Suppressor macrophage (primary cell): ENCODE measurements around the gene ULBP1.
A peak's percentile ranks its signal among the peaks of the same experiment; 100 is the strongest.
"Not testable (repeated sequence)": the region's sequence is repeated elsewhere in the genome, so short reads cannot be mapped to it uniquely, and the experiment has no call there.

Experiments used
- DNase-seq, 4 experiments: peaks; one replicate each; pipeline ENCODE4 v3.0.0-alpha.2; 2020 to 2022

The ULBP1 gene

DNA sequence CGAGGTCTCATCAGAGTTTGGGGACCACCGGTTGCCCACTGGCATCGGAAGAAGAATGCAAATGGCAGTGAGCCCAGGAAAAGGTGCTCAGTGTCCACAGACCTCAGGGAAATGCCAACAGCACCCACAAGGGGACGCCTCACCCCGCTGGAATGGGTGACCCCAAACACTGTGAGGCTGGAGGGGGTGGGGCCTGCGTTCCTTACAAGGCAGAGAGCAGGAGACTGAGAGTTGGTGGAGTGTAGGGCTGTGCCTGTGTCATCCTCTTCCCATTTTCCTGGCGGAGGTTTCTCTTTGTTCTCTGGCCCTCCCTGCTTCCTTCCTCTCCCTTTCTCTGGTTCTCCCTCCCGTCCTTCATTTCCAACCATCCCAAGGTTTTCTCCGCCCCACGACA is 9.8 kb upstream of the ULBP1 start:
- DNase-seq: not testable (repeated sequence)

DNA sequence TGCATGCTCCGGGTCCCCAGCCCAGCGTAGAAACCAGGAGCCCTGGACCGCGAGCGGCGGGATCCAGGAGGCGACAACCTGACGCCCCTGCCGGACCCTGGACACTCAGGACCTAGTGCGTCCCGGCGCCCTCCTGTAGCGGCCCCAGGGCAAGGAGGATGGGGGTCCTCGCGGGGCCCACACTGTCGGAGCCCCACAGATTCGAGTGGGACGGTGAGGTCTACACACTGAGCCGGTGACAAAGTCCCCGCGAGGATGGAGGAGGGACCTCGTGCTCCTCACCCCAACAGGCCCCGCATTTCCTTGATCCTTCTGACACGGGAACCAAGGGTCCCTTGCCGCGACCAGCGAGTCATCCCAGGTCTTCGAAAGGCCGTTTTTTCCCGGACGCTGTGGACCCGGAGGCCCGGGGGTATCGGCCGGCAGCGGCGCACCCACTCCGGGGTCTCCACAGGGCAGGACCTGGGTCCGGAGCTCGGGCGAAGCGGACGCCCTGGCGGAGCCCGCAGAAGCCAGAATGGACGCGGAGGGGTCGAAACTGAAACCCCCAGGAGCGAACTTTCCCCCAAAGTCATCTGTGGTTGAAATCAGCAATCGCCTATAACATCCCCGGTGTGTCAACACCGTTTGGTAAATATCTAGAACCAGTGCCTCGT is 9.3 kb upstream of the ULBP1 start:
- DNase-seq: not testable (repeated sequence)

DNA sequence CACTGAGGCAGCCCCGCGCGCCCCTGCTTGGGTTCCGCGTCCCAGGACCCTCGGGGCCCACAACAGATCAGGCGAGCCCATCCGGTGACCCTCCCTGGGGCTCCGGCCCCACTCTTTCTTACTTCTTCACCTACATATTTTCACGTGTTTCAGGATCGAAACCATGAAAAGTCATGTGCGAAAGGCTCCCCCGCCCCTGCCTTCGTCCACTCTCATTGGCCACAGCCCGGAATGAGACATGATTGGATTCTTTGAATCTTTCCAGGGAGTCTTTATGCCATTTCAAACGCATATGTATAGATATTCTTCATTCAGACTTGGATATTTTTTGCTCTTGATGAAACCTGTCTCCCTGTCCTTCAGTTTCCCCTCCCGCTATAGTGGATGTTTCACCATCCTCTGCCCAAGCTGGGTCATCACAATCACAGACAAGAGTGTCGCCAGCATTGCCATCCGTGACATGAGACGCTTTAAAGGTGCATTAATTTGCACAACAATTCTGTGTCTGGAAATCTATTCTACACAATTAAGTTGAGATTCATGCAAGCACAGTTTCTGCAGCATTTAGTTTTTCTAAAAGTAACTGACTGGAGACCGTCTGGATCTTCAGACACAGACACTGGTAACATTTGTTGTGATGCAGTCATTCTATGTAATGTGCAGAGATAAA is 8.6 kb upstream of the ULBP1 start:
- not testable (repeated sequence) for DNase-seq

DNA sequence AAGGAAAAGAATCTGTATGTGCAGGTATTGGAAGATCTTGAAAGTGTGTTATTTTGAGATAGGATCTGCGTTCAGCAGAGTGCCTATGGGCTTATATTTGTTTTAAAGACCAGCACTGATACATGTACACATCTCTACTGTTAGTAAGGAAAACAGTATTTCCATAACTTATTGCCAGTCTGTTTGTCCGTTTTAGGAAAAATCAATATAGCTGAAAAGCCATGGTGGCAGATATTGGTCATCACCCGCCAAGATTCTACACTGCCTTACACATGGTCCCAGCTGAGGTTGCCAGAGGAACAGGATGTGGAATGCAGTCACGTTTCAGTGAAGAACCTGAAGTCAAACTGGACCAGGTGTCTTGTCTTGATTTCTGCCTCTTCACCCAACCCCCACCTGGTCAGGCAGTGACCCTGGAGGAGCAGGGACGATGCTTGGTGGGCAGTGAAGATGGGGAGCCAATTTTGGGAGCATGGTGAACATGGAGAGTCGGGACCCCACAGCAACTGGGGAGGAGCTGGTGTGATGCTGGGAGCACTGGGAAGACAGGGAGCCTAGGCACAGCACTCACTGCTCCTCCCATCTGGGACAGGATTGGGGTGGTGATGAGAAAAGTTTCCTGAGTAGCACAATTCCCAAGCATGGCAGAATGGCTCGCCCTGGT is 8.0 kb upstream of the ULBP1 start:
- not testable (repeated sequence) for DNase-seq

DNA sequence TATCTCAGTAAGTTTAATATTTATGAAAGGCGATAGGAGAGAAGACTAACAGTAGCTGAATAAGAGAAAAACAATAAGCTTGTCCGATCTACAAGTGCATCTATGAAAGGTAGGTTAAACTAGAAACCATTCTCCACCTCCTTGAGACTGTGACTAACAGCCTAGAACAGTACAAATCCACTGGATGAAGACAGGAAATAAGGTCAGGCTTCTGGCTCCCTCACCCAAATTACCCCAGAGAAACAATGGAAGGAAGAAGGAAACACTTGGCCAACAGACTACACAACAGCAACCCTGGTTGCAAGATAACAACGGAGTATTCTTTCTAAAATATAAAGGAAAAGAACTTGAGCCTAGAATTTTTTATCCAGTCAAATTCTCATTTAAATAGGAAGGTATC is 5.6 kb upstream of the ULBP1 start:
- not testable (repeated sequence) for DNase-seq

DNA sequence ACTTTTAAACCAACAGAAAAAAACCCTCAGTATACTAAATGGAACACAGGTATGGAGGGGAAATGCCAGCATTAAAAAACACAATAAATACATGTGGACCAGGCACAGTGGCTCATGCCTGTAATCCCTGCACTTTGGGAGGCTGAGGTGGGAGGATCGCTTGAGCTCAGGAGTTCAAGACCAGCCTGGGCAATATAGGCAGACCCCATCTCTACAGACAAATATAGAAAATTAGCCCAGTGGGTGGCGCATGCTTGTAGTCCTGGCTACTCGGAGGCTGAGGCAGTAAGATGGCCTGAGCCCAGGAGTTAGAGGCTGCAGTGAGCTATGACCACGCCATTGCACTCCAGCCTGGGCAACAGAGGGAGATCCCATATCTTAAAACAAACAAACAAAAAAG is 3.9 kb upstream of the ULBP1 start:
- not testable (repeated sequence) for DNase-seq

DNA sequence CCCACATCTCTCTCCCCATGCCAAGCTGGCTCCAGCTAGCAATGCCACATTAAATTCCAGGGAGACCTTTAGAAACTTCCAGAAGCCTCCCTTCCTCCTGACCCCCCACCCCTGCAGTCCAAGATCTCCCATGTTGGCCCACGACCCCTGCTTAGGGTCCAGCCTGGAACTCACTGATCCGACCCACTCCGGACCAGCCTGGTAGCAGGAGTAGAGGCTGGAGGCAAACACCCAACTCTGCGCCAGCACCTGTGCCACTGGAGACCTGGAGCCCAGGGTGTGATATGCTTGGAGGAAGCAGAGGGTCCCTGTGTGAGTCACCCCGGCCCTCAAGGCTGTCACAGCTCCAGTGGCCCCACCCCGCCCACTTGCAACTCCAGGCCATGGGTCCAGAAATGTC is 3.3 kb upstream of the ULBP1 start:
- DNase-seq: no peak

DNA sequence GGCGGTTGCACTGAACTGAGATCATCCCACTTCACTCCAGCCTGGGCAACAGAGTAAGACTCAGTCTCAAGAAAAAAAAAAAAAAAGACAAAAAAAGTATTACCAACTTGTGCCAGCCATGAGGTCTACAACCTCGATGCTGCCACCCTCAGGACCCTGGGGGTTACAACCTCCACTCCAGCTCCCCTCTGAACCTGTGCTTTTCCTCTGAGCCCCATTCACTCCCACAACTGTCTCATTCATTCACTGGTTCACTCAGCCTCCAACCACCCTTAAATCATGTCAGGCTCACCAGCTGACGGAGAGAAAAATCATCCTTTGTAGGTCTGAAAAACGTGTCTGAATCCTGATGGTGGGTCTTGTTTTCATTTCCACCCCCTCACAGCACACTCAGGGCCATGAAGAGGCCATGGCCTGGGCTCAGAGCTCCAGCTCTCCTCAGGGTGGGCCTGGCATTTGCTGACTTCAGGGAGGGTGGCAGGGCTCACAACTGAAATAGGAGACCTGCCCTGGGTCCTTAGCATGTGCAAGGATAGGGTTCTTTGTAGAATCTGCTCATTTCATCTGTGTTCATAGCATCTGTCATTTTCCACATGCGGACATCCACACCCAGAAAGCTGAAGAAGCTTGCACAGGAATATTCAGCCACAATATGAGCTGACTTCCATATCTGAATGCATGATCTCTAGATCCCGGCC is 1.9 kb upstream of the ULBP1 start:
- peak in 2 of 4 experiments; percentile 15 to 22 for DNase-seq

DNA sequence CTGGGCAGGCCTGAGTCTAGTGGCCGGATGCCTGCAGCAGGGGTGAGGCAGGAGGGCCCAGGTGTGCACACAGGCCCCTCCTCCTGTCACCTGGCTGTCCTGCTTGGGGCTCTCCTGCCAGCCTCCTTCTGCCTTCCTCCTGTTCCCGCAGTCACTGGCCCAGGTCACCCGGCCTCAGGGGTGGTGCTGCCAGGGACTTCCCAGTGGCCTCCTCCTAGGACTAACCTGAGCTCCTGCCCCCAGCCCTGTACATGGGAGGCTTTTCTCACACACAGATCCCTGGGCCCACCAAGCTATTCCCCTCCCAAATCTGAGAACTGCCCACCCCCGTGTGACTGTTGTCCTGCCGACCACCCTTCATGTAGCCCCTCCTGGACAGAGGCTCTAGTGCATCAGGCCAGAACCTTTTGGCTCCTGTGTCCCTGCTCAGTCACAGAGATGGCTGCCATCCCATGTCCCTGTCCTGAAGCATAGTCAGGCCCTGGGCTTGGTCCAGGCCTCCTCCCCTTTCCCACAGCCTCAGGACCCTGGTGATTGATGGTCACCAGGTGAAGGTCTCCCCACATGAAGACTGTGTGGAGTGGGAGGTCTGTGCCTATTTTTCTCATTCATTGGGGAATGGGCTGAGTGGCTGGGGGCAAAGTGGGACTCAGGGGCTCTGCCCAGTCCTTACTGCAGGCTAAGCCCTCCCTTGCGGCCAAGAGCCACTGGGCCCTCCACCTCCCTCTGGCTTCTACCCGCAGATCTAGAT is 1.1 kb upstream of the ULBP1 start:
- DNase-seq: no peak

DNA sequence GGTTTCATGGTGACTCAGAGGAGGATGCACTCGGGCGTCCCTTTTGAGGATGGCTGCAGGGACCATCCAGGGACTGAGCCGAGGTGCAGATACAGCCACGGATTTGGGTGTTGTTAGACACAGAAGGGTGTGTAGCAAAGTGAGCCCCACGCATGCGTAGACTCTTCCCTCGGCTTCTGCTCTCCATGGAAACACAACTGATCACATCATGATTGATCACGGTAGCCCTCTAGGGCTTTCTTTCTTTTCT is 606 bp upstream of the ULBP1 start:
- DNase-seq: no peak

DNA sequence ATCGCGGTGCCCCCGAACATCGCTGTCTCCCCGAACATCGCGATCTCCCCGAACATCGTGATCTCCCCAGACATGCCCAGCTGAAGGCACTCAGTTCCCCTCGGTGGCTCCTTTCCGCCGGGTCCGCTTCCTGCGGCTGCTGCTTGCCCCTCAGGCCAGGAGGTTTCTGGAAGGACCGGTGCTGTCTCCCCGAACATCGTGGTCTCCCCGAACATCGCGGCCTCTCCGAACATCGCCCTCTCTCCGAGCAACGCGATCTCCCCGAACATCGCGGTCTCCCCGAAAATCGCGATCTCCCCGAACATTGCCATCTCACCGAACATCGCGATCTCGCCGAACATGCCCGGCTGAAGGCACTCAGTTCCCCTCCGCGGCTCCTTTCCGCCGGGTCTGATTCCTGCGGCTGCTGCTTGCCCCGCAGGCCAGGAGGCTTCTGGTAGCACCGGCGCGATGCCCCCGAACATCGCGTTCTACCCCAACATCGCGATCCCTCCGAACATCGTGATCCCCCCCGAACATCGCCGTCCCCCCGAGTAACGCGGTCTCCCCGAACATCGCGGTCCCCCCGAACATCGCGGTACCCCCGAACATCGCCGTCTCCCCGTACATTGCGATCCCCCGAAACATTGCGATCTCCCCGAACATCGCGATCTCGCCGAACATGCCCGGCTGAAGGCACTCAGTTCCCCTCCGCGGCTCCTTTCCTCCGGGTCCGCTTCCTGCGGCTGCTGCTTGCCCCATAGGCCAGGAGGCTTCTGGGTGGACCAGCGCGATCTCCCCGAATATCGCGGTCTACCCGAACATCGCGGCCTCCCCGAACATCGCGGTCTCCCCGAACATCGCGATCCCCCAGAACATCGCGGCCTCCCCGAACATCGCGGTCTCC is 808 bp downstream of the ULBP1 start:
- peak in 3 of 4 experiments; percentile 10 to 44 (median 33) for DNase-seq

DNA sequence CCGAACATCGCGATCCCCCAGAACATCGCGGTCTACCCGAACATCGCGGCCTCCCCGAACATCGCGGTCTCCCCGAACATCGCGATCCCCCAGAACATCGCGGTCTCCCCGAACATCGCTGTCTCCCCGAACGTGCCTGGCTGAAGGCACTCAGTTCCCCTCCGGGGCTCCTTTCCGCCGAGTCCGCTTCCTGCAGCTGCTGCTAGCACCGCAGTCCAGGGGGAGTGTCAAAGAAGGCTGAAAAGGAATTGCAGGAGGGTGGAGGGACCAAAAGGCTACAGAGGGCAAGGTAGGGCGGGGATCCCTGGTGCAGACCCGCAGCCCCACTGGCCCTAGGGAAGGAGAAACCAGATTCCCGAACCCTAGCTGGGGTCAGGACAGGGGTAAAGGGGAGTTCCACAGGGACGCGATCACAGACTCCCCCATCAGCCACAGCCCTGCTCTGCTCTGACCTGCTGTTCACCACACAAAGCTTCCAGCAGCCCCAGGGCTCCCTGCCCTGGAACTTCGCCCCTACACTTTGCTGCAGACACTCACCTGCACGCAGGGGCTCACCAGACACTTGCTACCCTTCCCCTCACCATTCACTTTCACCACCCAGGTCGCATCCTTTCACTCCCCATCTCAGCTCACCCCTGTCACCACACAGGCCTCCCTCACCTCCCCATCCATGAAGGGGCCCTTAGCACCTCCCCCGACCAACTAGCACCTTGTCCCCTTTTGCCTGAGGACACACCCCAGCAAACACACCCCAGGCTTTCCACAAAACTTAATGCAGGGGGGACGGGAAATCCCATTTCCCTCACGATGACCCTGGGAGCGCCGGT is 1.7 kb downstream of the ULBP1 start:
- peak; percentile 25 to 61 (median 40) for DNase-seq

DNA sequence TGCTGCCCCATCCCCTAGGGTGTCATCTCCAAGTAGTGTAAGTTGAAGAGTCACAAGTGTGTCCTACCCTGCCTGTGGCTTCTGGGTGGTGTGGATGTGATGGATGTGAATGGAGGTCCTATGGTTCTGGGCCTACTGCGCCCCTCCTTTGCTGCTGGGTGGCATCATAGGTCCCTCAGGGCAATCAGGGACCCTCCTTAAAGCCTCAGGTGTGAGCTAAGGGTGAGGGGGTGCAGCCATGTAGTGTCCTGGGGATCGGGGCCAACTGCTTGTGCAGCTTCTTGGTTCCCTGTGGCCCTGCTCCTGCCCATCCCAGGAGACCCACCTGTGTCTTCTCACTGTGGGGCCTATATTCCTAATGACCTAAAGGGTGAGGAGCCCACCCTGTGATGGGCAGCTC is 2.6 kb downstream of the ULBP1 start:
- not testable (repeated sequence) for DNase-seq

DNA sequence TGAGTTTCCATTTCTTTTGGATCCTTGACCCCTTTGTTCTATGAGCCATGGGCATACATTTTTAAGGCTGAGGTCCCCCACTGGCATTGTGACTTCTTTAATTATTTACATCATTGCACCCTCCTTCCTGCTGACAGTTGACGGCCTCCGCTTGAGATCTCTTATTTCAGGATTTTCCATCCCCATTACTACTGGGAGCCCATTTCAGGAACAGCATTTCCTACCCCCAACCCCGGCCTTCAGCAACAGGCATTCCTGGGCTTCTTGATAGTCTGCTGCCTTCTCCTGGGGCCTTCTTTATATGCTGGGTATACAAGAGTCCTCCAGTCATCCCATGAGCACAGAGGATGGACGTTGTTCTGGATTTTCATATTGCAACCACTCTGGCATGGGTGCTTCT is 3.8 kb downstream of the ULBP1 start:
- no peak for DNase-seq

DNA sequence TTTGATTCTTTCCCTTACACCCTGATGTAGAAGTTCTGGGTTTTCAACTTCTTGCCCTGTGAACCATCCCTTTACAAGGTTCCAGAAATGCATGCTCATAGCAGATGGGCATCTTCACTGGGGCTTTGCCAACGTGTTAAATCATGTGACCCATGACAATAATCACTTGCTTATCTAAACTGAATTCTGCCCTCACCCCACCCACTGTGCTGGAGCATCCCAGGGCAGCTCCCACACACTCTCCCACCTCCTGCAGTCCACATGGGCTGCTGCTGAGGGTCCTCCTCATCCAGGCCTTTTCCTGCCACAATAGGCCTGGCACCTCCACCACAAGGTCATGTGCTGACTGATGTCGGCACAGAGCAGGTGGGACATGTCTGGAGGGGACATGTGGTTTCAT is 4.3 kb downstream of the ULBP1 start:
- DNase-seq: not testable (repeated sequence)

DNA sequence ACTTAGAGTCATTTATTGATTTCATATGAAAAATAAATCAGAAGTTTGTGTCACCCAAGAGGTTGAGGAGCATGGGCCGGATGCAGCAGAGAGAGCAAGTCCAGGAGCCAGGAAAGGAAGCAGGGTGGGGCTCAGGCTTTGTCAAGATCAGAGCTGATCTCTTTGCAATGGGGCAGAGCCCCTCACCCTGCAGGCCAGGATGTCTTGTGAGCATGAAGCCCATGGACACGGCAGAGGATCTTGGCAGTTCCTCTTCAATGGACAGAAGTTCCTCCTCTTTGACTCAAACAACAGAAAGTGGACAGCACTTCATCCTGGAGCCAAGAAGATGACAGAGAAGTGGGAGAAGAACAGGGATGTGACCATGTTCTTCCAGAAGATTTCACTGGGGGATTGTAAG is 5.2 kb downstream of the ULBP1 start:
- peak in 2 of 4 experiments; percentile 10 to 16 for DNase-seq

DNA sequence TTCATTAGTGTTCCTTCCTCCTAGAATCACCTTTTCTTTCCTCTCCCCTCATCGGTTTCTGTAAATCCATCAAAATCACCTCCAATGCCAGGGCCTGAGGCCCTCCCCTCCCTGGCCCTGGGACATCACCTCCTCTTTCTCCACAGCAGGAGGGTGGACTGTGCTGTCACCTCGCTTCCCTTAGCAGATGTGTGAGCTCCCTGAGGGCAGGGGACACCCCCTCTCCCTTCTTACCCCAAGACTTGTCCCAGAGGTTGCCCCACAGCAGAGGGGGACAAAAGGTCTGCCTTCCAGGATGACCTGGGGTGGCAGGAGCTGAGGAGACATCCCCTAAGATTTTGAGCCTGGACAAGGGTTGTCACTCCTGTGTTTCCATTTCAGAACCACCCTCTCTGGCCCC is 5.9 kb downstream of the ULBP1 start:
- no peak for DNase-seq

DNA sequence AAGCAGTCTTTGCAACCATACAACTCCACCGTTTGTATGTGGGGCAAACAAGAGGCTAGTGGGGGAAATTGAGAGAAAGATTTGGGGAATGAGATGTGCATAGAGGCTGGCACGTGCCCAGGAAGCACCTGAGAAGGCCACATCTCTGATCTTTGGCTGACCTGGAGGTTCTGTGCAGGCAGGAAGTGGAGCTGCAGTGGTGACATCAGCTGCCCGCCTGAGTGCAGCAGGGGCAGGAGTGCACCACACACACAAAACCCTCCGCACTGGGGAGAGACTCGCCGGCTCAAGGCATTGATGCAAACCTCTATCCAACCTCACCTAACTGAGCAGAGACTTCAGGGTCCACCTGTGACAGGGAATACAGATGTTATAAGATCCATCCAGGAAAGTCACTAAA is 10.7 kb downstream of the ULBP1 start:
- not testable (repeated sequence) for DNase-seq

DNA sequence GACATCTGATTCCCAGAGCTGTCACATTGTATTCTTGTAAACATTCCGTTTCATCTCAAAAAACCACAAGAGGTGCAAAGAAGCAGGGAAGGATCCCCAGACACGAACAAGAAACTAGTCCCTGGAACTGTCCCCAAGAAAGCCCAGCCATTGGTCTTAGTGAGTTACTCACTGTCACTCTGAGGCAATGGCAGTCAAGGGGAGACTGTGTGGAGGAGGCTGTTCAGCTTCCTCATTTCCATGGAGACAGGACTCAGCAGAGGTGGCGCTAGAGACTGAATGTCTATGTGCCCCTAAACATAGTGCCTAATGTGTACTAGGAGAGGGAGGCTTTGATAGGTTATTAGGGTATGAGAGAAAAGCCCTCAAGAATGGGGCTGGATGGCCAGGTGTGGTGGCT is 11.1 kb downstream of the ULBP1 start:
- DNase-seq: peak; percentile 61 to 75 (median 68)

DNA sequence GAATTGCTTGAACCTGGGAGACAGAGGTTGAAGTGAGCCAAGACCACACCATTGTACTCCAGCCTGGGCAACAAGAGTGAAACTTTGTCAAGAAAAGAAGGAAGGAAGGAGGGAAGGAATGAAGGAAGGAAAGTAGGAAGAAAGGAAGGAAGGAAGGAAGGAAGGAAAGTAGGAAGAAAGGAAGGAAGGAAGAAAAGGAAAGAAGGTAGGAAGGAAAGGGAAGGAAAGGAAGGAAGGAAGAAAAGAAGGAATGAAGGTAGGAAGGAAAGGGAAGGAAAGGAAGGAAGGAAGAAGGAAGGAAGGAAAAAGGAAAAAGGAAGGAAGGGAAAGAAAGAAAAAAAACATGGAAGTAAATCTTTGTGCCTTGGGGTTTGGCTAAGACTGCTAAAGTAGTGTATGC is 11.7 kb downstream of the ULBP1 start:
- DNase-seq: no peak

DNA sequence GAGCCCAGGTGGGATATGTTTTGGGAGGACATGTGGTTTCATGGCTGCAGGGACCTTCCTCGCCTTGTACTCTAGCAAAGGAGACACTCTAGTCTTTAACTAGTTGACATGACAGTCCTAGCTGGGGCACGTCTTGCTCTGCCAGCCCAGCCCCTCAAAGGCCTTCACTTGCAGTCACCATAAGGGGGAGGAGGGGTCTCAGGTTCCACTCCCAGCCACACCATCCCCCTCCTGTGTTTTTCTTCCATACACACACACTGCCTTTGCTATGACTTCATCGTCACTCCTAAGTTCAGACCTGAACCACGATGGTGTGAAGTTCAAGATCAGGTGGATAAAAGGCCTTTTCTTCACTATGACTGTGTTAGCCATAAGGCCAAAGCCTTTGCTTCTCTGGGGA is 13.5 kb downstream of the ULBP1 start:
- DNase-seq: no peak
